Pancreas (tissue), 10 donors: Measurements from ENCODE around the gene FASN. TPM values are rescaled to one million over a fixed set of nuclear protein-coding genes. Genes with fewer than 3 reads are reported as not detected.
"Not testable (repeated sequence)": the region's sequence is repeated elsewhere in the genome, so short reads cannot be mapped to it uniquely, and the experiment has no call there.

Source experiments
- ATAC-seq, 4 donors: fragments of 200-7000 bp; cut with Tn5 transposase; one replicate each; pipeline versions ENCODE4 v1.8.0 to v1.9.1; 2020; ENCODE audit warnings: mild to moderate bottlenecking in 4 of 4, moderate library complexity in 4 of 4
- DNase-seq, 6 donors: peaks; one replicate each; pipeline ENCODE4 v3.0.0-alpha.2; 2020
- FAIRE-seq: peaks from 2 replicates; lab custom pipeline; 2012; peaks lifted over from hg19 to GRCh38; lab: Jason Lieb, UNC
- H3K27ac ChIP-seq, 4 donors: fragments of 200-600 bp; sonication (generic); 1 replicate in 3 of 4; 2 replicates in 1 of 4; pipeline versions ENCODE4 v1.5.0 to v1.8.0; 2020
- H3K27me3 ChIP-seq, 4 donors: fragments of 200-600 bp; one replicate each; pipeline ENCODE4 v1.8.0; 2021
- H3K36me3 ChIP-seq, 3 donors: fragments of 200-600 bp; sonication (generic) in 1 of 3; one replicate each; pipeline versions ENCODE4 v1.5.0 to v1.8.0; 2020 to 2021
- H3K4me1 ChIP-seq, 3 donors: fragments of 200-600 bp; one replicate each; pipeline ENCODE4 v1.8.0; 2021
- H3K4me3 ChIP-seq, 4 donors: fragments of 200-600 bp; sonication (generic) in 2 of 4; one replicate each; pipeline versions ENCODE4 v1.5.0 to v1.8.0; 2020 to 2021
- H3K9me3 ChIP-seq, 4 donors: fragments of 200-600 bp; one replicate each; pipeline ENCODE4 v1.8.0; 2021
- WGBS, 2 donors: extraction: QIAGEN DNeasy Blood & Tissue Kit; methylation state at CpG; one replicate each; pipeline ENCODE4 v1.1.7; 2013; 5-methylcytosine and 5-hydroxymethylcytosine counted together
- intact Hi-C, 3 donors: fragments of 100-400 bp; cut with DNase I; formaldehyde crosslinking; loops; one replicate each; pipeline versions ENCODE4 v1.11.1 to v1.14.2; 2022
- polyA plus RNA-seq, 2 donors: library from polyadenylated mRNA; stranded (reverse); fragments of 200-250 nt; gene quantifications; one replicate each; pipeline ENCODE4 v1.2.3, GENCODE V29; 2013
- total RNA-seq, 6 donors: library from RNA; stranded (reverse); fragmentation: NEBNext Ultra II Directional in 4 of 6; extraction: Animal tissue kit (Norgen Biotek cat#: 25700) in 4 of 6; gene quantifications; one replicate each; pipeline versions ENCODE4 v1.2.1 to v1.2.4, GENCODE V29; 2021 to 2023
- TF ChIP-seq, protein P1 (sequence below), 4 donors: fragments of 200-600 bp; sonication (generic) in 3 of 4; IDR thresholded peaks; one replicate each; pipeline versions ENCODE4 v1.5.0 to v1.8.0; 2021; ENCODE audit warnings: antibody characterized with exemption in 4 of 4
- donor health status: healthy with polysubstance abuse.
- donor health status: DM: no; HTN: no; CAD: no; lungs with moderate emphysema.
- donor health status: DM: no; HTN: no; CAD: no.
- donor health status: control.
- donor health status: control.
- donor health status: Bipolar disorder and iron deficiency.
- donor health status: DM: yes; HTN: yes; CAD: no.
- donor health status: DM: no; HTN: no; CAD: no.
- donor health status: DM: no; HTN: no; CAD: no.
- donor health status: DM: yes; HTN: yes; CAD: no.

The FASN gene
- total and polyA plus RNA-seq, 8 donors = 12.4 to 69.4 (median 31.7) TPM

DNA sequence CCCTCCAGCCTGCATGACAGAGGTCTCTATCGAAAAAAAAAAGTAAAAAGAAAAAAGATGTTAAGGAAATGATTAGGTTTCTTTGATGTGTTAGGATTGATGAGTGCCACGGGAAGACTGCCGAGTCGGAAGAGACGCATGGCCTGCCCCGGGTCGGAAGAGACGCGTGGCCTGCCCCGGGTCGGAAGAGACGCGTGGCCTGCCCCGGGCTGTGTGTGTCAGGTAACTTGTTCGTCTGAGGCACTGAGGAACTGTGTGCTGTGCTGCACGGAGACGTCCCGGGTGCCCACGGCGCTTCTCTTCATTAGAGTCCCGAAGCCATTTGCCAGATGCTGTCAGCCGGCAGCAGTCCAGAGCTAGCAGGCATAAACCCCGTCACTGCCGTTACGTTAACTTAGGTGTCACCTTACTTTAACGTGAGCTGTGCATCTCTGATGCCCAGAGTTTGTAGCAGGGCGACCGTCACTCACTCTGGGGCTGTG lies 40.5 kb upstream of the FASN start:
- Histone ChIP-seq H3K4me1 (no peaks in the 10 kb centered on the region), H3K9me3 (no peaks in the 10 kb centered on the region), H3K27ac (no peak overlapping the region), H3K4me3 (no peak overlapping the region), H3K36me3 (no peaks in the 10 kb centered on the region), H3K27me3 (no peaks in the 10 kb centered on the region)
- intact Hi-C loops = no loop called here
- WGBS, 2 donors = 93% methylated on average over 28 of the region's 28 CpGs
- no peak for ATAC-seq
- TF ChIP-seq, protein P1, sequence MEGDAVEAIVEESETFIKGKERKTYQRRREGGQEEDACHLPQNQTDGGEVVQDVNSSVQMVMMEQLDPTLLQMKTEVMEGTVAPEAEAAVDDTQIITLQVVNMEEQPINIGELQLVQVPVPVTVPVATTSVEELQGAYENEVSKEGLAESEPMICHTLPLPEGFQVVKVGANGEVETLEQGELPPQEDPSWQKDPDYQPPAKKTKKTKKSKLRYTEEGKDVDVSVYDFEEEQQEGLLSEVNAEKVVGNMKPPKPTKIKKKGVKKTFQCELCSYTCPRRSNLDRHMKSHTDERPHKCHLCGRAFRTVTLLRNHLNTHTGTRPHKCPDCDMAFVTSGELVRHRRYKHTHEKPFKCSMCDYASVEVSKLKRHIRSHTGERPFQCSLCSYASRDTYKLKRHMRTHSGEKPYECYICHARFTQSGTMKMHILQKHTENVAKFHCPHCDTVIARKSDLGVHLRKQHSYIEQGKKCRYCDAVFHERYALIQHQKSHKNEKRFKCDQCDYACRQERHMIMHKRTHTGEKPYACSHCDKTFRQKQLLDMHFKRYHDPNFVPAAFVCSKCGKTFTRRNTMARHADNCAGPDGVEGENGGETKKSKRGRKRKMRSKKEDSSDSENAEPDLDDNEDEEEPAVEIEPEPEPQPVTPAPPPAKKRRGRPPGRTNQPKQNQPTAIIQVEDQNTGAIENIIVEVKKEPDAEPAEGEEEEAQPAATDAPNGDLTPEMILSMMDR (IDR thresholded peaks at IDR 0.05) = no peak
- DNase-seq = no peak
- no peak for FAIRE-seq

DNA sequence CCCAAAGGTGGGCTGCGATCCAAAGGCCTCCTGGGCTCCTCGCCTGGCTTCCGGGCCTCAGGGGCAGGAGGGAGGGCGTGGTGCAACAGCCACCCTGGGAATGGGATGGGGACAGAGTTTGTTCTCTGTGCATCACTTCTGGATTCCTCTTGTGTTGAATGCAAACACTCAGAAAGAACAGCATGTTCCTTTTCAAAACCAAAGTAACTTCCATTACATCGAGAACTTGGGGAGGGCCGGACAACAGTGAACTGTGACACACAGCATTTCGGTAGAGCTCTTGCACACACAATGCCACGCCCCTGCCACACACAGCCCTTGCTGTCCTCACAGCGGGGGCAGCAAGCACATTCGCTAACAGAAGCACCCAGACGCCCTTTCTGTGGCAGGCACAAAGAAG lies 36.1 kb upstream of the FASN start:
- intact Hi-C loops = no loop called here
- no peak for DNase-seq
- peak in 2 of 4 donors; percentile 41 to 58 for ATAC-seq
- no peaks in the 10 kb centered on the region for H3K36me3 ChIP-seq
- 89 to 95% methylated on average over 11 of the region's 11 CpGs for WGBS, 2 donors
- no peak overlapping the region for H3K4me3 ChIP-seq
- TF ChIP-seq, protein P1 (IDR thresholded peaks at IDR 0.05) = no peak
- H3K9me3 ChIP-seq = no peaks in the 10 kb centered on the region
- no peaks in the 10 kb centered on the region for H3K4me1 ChIP-seq
- no peak overlapping the region for H3K27ac ChIP-seq
- no peak for FAIRE-seq
- no peaks in the 10 kb centered on the region for H3K27me3 ChIP-seq

DNA sequence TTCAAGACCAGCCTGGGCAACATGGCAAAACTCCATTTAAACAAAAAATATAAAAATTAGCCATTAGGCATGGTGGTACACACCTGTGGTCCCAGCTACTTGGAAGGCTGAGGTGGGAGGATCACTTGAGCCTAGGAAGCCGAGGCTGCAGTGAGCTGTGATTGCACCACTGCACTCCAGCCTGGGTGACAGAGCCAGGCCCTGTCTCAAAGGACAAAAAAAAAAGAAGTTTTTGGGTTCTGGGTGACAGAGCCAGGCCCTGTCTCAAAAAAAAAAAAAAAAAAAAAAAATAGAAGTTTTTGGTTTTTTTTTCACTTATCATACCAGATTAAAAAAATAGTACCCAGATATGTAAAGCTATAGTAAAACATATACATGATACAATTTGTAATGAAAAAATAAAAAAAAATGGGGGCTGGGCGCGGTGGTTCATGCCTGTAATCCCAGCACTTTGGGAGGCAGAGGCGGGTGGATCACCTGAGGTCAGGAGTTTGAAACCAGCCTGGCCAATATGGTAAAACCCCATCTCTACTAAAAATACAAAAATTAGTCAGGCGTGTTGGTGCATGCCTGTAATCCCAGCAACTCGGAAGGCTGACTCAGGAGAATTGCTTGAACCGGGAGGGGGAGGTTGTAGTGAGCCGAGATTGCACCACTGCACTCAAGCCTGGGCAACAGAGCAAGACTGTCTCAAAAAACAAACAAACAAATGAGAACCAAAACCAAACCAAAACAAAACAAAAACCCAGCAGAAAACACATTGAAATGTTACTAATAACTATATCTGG lies 35.3 kb upstream of the FASN start:
- ATAC-seq = peak in 1 of 4 donors; percentile 66
- H3K4me1 ChIP-seq, H3K4me3 ChIP-seq, intact Hi-C loops, H3K27ac ChIP-seq, H3K9me3 ChIP-seq, H3K36me3 ChIP-seq, FAIRE-seq, DNase-seq, H3K27me3 ChIP-seq: not testable (repeated sequence)
- WGBS, 2 donors = 88 to 95% methylated on average over 8 of the region's 8 CpGs

DNA sequence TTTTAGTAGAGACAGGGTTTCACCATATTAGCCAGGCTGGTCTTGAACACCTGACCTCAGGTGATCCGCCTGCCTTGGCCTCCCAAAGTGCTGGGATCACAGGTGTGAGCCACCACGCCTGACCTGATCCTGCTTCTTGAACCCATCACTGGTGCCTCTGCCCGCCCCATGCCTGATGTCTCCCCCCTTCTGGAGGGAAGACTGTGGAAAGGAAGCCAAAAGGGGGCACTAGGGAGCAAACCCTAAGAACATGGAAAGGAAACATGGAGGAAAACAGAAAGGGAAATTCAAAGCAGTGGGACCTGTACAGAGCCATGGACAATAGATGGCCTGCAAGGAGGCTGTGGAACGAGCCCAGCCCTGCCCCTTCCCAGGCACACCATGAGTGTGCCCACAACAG lies 31.1 kb upstream of the FASN start:
- no peak for ATAC-seq
- no peak for DNase-seq
- intact Hi-C loops = no loop called here
- Histone ChIP-seq H3K27ac (no peak overlapping the region), H3K27me3 (no peaks in the 10 kb centered on the region), H3K9me3 (no peaks in the 10 kb centered on the region), H3K4me3 (no peak overlapping the region), H3K4me1 (no peaks in the 10 kb centered on the region), H3K36me3 (no peaks in the 10 kb centered on the region)
- no peak for FAIRE-seq
- TF ChIP-seq, protein P1 (IDR thresholded peaks at IDR 0.05) = no peak
- 95 to 97% methylated on average over 4 of the region's 4 CpGs for WGBS, 2 donors

DNA sequence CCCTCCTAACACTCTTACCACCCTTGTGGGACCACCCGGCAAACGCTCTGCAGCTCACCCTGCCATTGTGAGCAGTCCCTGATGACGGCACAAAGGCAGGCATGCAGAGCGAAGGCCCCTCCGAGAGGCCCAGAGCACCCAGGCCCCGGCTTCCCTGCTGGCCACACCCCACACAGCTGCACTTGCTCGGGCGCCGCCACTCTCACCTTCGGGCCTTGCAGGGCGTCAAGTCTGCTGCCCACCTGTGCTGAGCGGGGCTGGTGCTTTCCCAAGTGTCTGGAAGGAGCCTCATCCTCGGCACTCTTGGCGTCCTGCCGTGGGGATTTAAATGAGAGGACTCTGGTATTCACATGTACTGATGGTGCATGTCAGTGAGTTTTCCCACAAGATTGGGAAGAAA lies 30.3 kb upstream of the FASN start:
- Histone ChIP-seq H3K27ac (no peak overlapping the region), H3K4me3 (no peak overlapping the region), H3K27me3 (no peaks in the 10 kb centered on the region), H3K36me3 (no peaks in the 10 kb centered on the region), H3K9me3 (no peaks in the 10 kb centered on the region), H3K4me1 (no peaks in the 10 kb centered on the region)
- intact Hi-C loops = no loop called here
- TF ChIP-seq, protein P1 (IDR thresholded peaks at IDR 0.05) = no peak
- WGBS, 2 donors = 88 to 90% methylated on average over 15 of the region's 15 CpGs
- ATAC-seq (no peak), FAIRE-seq (no peak), DNase-seq (peak in 1 of 6 donors; percentile 54)
